DOHH2 (cell line): ENCODE measurements around the gene THBS1.

Experiments used
- EZH2phosphoT487 ChIP-seq: fragments of 200-600 bp; sonication (generic); IDR thresholded peaks from 2 replicates; pipeline ENCODE4 v1.6.1; 2017; ENCODE audit warnings: borderline replicate concordance, mild to moderate bottlenecking, antibody characterized with exemption, low read length, moderate library complexity, mixed read lengths
- TF ChIP-seq, protein P1 (sequence below): fragments of 200-600 bp; sonication (generic); IDR thresholded peaks from one replicate; pipeline ENCODE4 v1.5.1; 2014; ENCODE audit warnings: antibody characterized with exemption, mild to moderate bottlenecking, low read depth, low read length; ENCODE audit not compliant: poor library complexity, severe bottlenecking

DNA sequence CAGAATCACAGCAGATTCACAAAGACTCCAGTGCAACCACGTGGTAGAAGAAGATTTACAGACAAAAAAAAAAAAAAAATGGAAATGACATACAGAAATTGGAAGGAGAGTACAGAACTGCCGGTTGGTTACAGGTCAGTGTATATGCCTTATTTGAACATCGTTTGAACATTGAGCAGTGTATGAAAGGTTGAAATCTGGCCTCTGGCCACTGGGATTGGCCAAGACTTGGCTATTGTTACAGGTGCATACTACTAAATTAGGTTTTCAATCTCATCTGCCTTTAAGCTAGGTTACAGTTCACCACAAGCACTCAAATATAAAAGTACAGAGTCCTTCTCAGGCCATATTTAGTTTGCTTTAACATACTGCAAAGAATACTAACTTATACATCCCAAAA lies 59.8 kb downstream of the THBS1 start:
- TF ChIP-seq, protein P1, sequence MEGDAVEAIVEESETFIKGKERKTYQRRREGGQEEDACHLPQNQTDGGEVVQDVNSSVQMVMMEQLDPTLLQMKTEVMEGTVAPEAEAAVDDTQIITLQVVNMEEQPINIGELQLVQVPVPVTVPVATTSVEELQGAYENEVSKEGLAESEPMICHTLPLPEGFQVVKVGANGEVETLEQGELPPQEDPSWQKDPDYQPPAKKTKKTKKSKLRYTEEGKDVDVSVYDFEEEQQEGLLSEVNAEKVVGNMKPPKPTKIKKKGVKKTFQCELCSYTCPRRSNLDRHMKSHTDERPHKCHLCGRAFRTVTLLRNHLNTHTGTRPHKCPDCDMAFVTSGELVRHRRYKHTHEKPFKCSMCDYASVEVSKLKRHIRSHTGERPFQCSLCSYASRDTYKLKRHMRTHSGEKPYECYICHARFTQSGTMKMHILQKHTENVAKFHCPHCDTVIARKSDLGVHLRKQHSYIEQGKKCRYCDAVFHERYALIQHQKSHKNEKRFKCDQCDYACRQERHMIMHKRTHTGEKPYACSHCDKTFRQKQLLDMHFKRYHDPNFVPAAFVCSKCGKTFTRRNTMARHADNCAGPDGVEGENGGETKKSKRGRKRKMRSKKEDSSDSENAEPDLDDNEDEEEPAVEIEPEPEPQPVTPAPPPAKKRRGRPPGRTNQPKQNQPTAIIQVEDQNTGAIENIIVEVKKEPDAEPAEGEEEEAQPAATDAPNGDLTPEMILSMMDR = no peak
- no peak for TF ChIP-seq EZH2phosphoT487
